ENCODE measurements around the gene OMD. TPM values are rescaled to one million over a fixed set of nuclear protein-coding genes. Genes with fewer than 3 reads are reported as not detected.
"Not testable (repeated sequence)": the region's sequence is repeated elsewhere in the genome, so short reads cannot be mapped to it uniquely, and the experiment has no call there.

Gene OMD
- total RNA-seq, 1 donor from 2014 or later: not detected

DNA sequence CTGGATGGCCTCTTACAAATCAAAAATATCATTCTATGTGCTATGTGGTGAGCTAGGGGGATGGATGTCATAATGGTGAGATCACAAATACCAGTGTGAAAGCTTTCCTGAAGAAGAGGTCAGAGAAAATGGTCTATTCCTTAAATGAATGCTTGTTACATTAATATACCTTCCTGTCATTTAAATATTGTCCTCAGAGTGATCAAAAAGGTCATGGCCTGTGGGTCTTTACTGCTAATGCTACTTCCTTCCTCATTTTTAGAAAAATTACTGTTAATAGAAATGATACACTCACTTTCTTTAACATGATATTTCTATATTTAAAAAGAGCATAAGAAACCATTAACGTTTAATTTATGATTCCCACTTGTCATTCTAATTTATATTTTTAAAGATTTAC is 9.7 kb downstream of the OMD start:
- intact Hi-C loops (cut with micrococcal nuclease): no loop called here

DNA sequence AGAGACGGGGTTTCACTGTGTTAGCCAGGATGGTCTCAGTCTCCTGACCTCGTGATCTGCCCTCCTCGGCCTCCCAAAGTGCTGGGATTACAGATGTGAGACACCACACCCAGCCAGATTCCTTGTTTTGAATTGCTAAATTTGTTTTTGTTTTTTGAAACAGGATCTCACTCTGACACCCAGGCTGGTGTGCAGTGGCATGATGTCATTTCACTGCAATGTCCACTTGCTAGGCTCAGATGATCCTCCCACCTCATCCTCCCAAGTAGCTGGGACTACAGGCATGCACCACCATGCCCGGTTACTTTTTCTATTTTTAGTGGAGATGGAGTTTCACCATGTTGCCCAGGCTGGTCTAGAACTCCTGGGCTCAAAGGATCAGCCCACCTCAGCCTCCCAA is 13.1 kb downstream of the OMD start:
- intact Hi-C loops (cut with micrococcal nuclease): not testable (repeated sequence)

DNA sequence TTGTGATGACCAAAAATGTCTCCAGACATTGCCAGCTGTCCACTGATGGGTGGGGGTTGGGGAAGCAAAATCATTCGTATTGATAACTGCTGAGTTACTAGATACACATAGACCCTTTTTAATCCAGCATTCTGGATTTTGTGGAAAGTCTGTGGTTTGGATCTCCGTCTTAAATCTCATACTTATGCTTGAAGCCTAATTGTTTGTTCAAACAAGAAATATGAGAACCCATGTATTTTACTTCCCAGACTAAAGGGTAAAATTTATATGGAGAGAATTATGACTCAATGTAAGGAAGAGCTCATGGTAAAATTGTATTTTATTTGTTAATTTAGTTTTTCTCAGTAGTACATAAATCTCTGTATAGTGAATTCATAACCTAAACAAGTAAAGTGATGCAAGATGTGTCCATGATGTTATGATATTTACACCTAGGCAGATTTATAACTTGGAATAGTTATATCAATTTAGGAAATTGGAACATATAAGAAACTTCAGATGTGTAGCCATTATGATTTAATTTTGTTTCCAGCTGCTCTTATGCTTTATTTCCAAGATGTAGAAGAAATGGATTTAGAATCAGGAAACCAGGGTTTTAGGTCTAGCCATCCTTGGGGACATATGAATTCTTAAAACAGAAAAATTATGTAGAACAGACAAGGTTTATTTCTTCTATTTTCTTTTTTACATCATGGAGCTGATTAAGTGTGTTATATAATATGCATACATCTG is 15.4 kb downstream of the OMD start:
- intact Hi-C loops (cut with micrococcal nuclease): loop anchor here (5.0 kb wide), 1 partner anchor 42 kb away; no protein-coding TSS in a partner anchor

DNA sequence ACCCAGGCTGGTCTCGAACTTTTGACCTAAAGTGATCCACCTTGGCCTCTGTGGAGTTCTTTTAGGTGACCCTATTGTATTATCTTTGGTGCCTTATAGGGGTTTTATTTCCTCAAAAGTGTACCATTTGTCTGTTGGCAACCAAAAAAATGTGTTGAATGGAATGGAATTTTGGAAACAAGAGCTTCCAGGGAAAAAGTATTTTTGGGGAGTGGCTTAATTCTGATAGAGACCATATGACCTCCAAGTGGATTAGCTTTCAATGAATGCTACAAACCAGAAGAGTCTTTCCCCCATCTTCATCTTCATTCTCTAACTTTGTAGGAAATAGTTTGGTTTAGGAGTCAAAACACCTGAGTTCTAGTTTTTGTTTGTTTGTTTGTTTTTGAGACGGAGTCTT is 16.5 kb downstream of the OMD start:
- intact Hi-C loops (cut with micrococcal nuclease): loop anchor here (2.0 to 5.0 kb wide), 2 partner anchors 41 to 263 kb away; partner anchors contain the start of gene IPPK

- intact Hi-C loops (cut with micrococcal nuclease): loop anchor here (1.0 to 5.0 kb wide), 3 partner anchors 39 to 264 kb away; partner anchors contain the start of genes CENPP, IPPK and NOL8
Observed at GRCh38 chr9:92406477-92406876, 17.8 kb downstream of the OMD start.

DNA sequence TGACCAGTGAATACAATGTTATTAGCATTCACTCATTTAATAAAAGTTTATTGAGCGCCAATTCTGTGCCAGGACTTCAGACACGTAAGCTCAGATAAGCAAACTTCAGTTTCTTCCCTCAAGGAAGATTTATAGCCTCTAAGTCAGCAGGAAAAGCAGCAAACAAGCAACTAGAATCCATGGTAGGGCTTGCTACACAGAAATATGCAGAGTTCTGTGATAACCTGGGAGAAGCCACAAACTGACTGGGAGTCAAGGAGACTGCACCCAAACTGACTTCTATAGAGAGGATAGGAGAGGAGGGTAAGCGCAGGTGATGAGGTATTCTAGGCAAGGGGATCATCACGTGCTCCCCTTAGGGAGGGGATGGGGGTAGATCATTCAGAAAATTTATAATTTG is 18.5 kb downstream of the OMD start:
- intact Hi-C loops (cut with micrococcal nuclease): loop anchor here (1.0 to 5.0 kb wide), 3 partner anchors 39 to 265 kb away; partner anchors contain the start of genes CENPP, IPPK and NOL8

GRCh38 chr9:92404042-92404836 is 20.0 kb downstream of the OMD start, which contains the start of gene OGN:
Gene OGN (minus strand): TSS chr9:92404578. CDS start chr9:92403407, 1,171 bp downstream.
- intact Hi-C loops (cut with micrococcal nuclease): loop anchor here (5.0 kb wide), 1 partner anchor 1142 kb away; no protein-coding TSS in a partner anchor

DNA sequence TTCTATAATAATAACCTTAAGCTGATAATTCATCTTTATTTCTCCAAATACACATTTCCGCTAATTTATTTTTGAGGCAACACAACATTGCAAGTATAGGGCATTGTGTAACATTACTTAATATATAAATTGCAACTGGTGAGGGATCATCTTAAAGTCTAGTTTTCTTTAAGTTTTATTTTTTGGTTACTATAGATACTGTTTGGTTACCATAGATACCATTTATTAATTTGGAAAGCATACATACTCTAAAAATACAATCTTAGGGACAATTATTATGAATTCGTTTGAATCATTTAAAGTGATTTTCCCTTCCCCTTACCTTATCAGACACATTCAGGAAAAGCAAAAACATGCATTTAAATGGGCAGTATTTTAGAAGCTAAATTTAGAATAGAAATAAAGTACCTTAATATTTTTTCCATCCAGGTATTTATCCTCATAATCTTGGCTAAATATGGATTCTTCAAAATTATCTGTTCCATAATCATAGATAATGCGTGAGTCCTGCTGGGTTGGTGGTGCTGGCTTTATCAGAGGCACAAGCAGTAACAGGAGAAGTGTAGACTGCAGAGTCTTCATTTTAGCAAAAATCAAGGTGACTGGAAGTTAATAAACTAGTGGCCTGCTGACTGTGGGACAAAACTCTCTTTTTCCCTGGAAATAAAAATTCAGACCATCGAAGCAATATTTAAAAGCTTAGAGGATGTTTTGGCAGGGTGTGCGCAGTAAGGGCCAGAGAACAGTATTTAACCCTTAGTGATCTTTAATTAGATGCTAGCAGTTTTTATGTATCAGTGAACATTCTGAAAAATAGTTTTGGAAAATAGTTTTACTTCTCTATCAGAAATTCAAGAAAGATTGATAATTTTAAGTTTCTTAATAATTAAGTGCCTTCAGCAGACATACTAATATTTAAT is 21.2 kb downstream of the OMD start:
- intact Hi-C loops (cut with micrococcal nuclease): loop anchor here (5.0 kb wide), 1 partner anchor 1141 kb away; no protein-coding TSS in a partner anchor

DNA sequence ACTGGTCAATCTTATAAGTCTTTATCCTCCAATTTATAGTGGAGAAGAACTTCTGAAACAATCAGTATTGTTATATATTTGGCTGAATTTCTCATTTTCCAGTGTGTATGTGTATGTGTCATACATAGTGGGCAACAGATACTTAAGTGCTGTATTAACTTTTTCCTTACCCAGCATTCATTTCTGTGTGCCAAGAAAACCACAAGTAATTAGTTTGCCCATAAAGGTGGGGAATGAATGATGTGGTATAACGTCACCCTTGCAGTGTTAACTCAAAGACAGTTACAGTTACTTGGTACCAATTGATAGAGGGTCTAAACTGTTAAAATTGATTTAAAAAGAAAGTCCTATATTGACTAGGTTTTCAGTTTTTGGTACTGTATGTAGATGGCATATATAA is 21.9 kb downstream of the OMD start:
- intact Hi-C loops (cut with micrococcal nuclease): loop anchor here (5.0 kb wide), 1 partner anchor 1140 kb away; no protein-coding TSS in a partner anchor

- intact Hi-C loops (cut with micrococcal nuclease): no loop called here
Observed at GRCh38 chr9:92397853-92398252, 26.4 kb downstream of the OMD start.

GRCh38 chr9:92395617-92396016 is 28.7 kb downstream of the OMD start:
- intact Hi-C loops (cut with micrococcal nuclease): no loop called here

DNA sequence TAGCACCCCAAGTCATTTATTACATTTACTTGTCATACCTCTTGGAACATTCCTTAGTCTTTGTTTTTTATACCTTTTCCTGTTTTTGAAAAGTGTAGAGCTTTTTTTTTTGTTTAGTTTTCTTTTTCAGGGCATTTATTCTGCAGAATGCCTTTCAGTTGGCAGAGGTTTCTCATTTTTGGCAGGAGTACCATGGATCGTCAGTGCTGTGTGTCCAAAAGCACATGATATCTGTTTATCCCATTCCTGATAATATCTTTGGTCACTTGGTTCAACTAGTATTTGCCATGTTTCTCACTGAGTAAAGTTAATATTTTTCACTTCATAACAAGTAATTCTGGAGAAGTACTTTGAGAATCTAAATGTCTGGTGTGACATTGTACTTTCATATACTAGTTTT is 30.6 kb downstream of the OMD start:
- intact Hi-C loops (cut with micrococcal nuclease): no loop called here

GRCh38 chr9:92392690-92393089 is 31.6 kb downstream of the OMD start:
- intact Hi-C loops (cut with micrococcal nuclease): no loop called here

DNA sequence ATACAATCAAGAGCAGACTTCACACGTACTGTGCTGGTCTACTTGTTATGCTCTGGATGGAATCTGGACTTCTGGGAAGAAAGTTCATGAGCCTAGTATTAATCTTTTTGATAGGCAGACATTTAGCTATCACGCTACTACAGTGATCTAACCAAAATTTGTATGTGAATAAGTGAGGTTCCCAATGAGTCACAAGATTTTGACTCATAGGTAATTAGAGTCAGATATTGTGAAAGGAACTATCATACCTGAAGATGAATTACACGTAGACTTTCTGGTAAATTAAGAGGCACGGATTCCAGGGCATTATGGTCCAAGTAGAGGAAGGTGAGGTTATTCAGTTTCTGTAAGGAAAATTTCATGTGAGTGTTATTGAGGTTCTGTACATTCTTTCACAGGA is 38.3 kb downstream of the OMD start:
- intact Hi-C loops (cut with micrococcal nuclease): no loop called here

- intact Hi-C loops (cut with micrococcal nuclease): no loop called here
Observed at GRCh38 chr9:92385477-92385876, 38.8 kb downstream of the OMD start.

GRCh38 chr9:92385001-92385400 is 39.3 kb downstream of the OMD start:
- intact Hi-C loops (cut with micrococcal nuclease): no loop called here

DNA sequence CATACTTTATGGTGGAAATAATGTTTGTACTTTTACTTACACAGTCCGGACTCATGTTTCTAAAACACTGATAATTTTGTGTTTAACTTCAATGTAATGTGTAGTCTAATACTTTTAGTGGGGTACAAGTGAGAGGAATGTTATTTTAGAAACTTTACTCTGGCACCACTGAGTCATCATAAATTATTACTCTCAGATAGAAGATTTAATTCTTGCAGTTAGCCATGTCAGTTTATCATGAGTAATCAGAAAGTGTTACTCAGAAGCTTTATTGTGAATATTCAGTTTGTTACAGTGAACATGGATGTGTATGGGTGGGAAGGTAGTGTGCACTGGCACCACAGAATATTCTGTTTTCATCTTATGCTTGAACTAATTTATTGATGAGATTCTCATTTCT is 39.9 kb downstream of the OMD start:
- intact Hi-C loops (cut with micrococcal nuclease): no loop called here

- intact Hi-C loops (cut with micrococcal nuclease): no loop called here
Observed at GRCh38 chr9:92381775-92382174, 42.5 kb downstream of the OMD start.

- intact Hi-C loops (cut with micrococcal nuclease): no loop called here
Observed at GRCh38 chr9:92380603-92381002, 43.7 kb downstream of the OMD start.

DNA sequence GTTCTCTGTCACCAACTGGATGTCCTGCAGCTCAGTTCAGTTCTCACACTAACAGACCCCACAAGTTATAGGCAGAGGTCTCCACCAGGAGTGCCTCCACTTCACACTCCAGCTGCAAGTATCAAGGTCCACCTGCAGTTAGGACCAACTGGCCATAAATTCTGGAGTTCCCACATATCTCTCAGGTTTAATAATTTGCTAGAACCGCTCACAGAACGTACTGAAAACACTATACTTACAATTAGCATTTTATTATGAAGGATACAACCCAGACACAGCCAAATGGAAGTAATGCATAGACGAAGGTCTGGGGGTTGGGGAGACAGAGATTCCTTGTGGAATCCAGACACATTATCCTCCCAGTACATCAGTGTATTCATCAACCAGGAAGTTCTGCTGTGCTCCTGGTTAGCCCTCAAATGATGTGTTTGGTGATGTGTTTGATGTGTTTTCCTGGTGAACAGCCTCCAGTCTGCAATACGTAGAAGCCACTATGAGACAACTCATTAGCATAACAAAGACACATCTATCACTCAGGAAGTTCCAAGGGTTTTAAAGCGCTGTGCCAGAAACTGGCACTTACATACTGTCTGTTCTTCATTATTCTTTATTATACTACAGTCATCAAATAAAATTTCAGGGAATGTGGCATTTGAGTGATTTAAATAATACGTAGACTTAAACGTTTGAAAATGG is 45.3 kb downstream of the OMD start:
- intact Hi-C loops (cut with micrococcal nuclease): no loop called here

All from T-helper 1 cell treated with Interleukin-12 subunit alpha and Interleukin-12 subunit beta and Interleukin-4 antibody, amounts not matched to agents 30 ng/mL and 1 ng/mL, for 36 hours (primary cell).